Neural progenitor cell (in vitro differentiated cells): ENCODE data around the gene FOXK2. TPM values are rescaled to one million over a fixed set of nuclear protein-coding genes. Genes with fewer than 3 reads are reported as not detected.

ENCODE experiments used
- DNase-seq: peaks from one replicate; pipeline ENCODE4 v3.0.0-alpha.2; 2016; ENCODE audit warnings: low spot score
- H2AFZ ChIP-seq: fragments of 200-600 bp; sonication (generic); replicated peaks from 2 replicates; pipeline ENCODE4 v1.6.1; 2016; ENCODE audit warnings: antibody characterized with exemption
- H3F3A ChIP-seq: fragments of 200-600 bp; sonication (generic); 2 replicates; pipeline ENCODE4 v1.6.1; 2016; ENCODE audit warnings: antibody characterized with exemption, low read depth
- H3K27ac ChIP-seq: fragments of 200-600 bp; sonication (generic); 2 replicates; pipeline ENCODE4 v1.5.1; 2016; ENCODE audit warnings: mild to moderate bottlenecking
- H3K27me3 ChIP-seq: fragments of 200-600 bp; sonication (generic); 2 replicates; pipeline ENCODE4 v1.6.1; 2016; ENCODE audit warnings: mild to moderate bottlenecking, moderate library complexity
- H3K36me3 ChIP-seq: fragments of 200-600 bp; sonication (generic); 2 replicates; pipeline ENCODE4 v1.5.1; 2016
- H3K4me1 ChIP-seq: fragments of 200-600 bp; sonication (generic); 2 replicates; pipeline ENCODE4 v1.6.1; 2016; ENCODE audit warnings: mixed run types
- H3K4me2 ChIP-seq: fragments of 200-600 bp; sonication (generic); 2 replicates; pipeline ENCODE4 v1.6.1; 2016
- H3K4me3 ChIP-seq: fragments of 200-600 bp; sonication (generic); 2 replicates; pipeline ENCODE4 v1.5.1; 2016
- H3K79me2 ChIP-seq: fragments of 200-600 bp; sonication (generic); 2 replicates; pipeline ENCODE4 v1.6.1; 2016; ENCODE audit warnings: low read depth
- H3K9ac ChIP-seq: fragments of 200-600 bp; sonication (generic); 2 replicates; pipeline ENCODE4 v1.6.1; 2016
- H3K9me3 ChIP-seq: fragments of 200-600 bp; sonication (generic); 2 replicates; pipeline ENCODE4 v1.5.1; 2016; ENCODE audit warnings: low read depth
- H4K20me1 ChIP-seq: fragments of 200-600 bp; sonication (generic); 2 replicates; pipeline ENCODE4 v1.6.1; 2016; ENCODE audit warnings: low read depth
- H3K27ac Mint-ChIP-seq: 3 replicates; pipeline ENCODE4 v1.8.0; 2021; ENCODE audit warnings: mixed read lengths
- H3K27me3 Mint-ChIP-seq: 2 replicates; pipeline ENCODE4 v1.8.0; 2022; ENCODE audit warnings: low read depth, mild to moderate bottlenecking, inconsistent platforms, moderate library complexity, mixed read lengths; ENCODE audit not compliant: insufficient read depth
- H3K36me3 Mint-ChIP-seq: 3 replicates; pipeline ENCODE4 v1.8.0; 2021; ENCODE audit warnings: mixed read lengths
- H3K4me1 Mint-ChIP-seq: 3 replicates; pipeline ENCODE4 v1.8.0; 2021; ENCODE audit warnings: mixed read lengths
- H3K4me3 Mint-ChIP-seq: 3 replicates; pipeline ENCODE4 v1.8.0; 2021; ENCODE audit warnings: mild to moderate bottlenecking, moderate library complexity, mixed read lengths
- H3K9me3 Mint-ChIP-seq: 3 replicates; pipeline ENCODE4 v1.8.0; 2020; ENCODE audit warnings: mixed read lengths
- EZH2 ChIP-seq: fragments of 200-600 bp; sonication (generic); IDR thresholded peaks from 2 replicates; pipeline ENCODE4 v1.6.1; 2017; ENCODE audit warnings: antibody characterized with exemption, mild to moderate bottlenecking, moderate library complexity
- EZH2phosphoT487 ChIP-seq: fragments of 200-600 bp; sonication (generic); IDR thresholded peaks from 2 replicates; pipeline ENCODE4 v1.6.1; 2017; ENCODE audit warnings: antibody characterized with exemption
- total RNA-seq: library from RNA; depleted of rRNA; stranded (reverse); fragments of >200 nt; gene quantifications from 2 replicates; pipeline ENCODE4 v1.2.3, GENCODE V29; 2015; ENCODE audit warnings: low replicate concordance
- TF ChIP-seq, protein P1 (sequence below): fragments of 200-600 bp; sonication (generic); IDR thresholded peaks from 2 replicates; pipeline ENCODE4 v1.5.1; 2017; ENCODE audit warnings: antibody characterized with exemption, mild to moderate bottlenecking

Gene FOXK2
- total RNA-seq, 1 donor from 2014 or later = 28.1 TPM

DNA sequence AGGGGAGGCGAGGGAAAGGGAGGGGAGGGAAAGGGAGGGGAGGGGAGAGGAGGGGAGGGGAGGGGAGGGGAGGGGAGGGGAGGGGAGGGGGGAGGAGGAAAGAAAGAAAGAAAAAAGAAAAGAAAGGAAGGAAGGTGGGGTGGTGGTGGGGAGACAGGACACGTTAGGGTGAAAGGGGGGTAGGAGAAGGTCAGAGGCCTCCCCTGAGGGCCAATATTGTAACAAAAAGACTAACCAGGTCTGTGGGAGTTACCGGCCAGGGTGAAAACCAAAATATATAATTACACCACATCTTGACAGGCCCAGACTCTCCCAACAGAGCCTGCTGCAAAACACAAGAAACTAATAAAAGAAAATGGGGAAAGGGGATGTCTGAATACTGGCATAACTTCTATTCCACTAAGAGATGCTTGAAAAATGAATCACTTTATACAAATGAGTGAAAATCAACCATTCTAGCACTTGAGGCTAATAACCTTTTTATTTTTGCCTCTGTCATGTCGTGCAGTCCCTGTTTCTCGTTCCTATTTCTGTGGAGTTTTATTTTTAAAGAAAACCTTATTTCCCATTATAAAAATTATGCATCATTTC is 118.7 kb downstream of the FOXK2 start:
- TF ChIP-seq EZH2phosphoT487 = no peak
- TF ChIP-seq, protein P1, sequence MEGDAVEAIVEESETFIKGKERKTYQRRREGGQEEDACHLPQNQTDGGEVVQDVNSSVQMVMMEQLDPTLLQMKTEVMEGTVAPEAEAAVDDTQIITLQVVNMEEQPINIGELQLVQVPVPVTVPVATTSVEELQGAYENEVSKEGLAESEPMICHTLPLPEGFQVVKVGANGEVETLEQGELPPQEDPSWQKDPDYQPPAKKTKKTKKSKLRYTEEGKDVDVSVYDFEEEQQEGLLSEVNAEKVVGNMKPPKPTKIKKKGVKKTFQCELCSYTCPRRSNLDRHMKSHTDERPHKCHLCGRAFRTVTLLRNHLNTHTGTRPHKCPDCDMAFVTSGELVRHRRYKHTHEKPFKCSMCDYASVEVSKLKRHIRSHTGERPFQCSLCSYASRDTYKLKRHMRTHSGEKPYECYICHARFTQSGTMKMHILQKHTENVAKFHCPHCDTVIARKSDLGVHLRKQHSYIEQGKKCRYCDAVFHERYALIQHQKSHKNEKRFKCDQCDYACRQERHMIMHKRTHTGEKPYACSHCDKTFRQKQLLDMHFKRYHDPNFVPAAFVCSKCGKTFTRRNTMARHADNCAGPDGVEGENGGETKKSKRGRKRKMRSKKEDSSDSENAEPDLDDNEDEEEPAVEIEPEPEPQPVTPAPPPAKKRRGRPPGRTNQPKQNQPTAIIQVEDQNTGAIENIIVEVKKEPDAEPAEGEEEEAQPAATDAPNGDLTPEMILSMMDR = no peak
- TF ChIP-seq EZH2 = no peak
- Histone ChIP-seq H4K20me1 (peaks cover 86% of the 10 kb centered on the region), H3K27ac (no peak overlapping the region), H3K4me1 (no peaks in the 10 kb centered on the region), H3K4me2 (no peak overlapping the region), H3K4me3 (no peak overlapping the region), H3F3A (no peaks in the 10 kb centered on the region), H3K9me3 (no peaks in the 10 kb centered on the region), H2AFZ (no peak overlapping the region), H3K27me3 (no peaks in the 10 kb centered on the region), H3K9ac (no peak overlapping the region), H3K79me2 (peaks cover 98% of the 10 kb centered on the region), H3K36me3 (no peaks in the 10 kb centered on the region)
- Mint-ChIP-seq H3K27me3 (peaks cover 3% of the 10 kb centered on the region), H3K9me3 (peaks cover 2% of the 10 kb centered on the region), H3K27ac (no peak overlapping the region), H3K4me1 (peaks cover 5% of the 10 kb centered on the region), H3K4me3 (no peak overlapping the region), H3K36me3 (peaks cover 18% of the 10 kb centered on the region)
- DNase-seq = no peak

- TF ChIP-seq, protein P1 = no peak
- no peak for TF ChIP-seq EZH2phosphoT487
- TF ChIP-seq EZH2 = no peak
- Mint-ChIP-seq H3K9me3 (peaks cover 2% of the 10 kb centered on the region), H3K27me3 (peaks cover 2% of the 10 kb centered on the region), H3K27ac (no peak overlapping the region), H3K4me3 (no peak overlapping the region), H3K36me3 (peaks cover 19% of the 10 kb centered on the region), H3K4me1 (peaks cover 5% of the 10 kb centered on the region)
- Histone ChIP-seq H3K4me1 (no peaks in the 10 kb centered on the region), H3K79me2 (peaks cover 98% of the 10 kb centered on the region), H3K36me3 (no peaks in the 10 kb centered on the region), H3F3A (no peaks in the 10 kb centered on the region), H3K9me3 (no peaks in the 10 kb centered on the region), H3K4me2 (no peak overlapping the region), H3K27me3 (no peaks in the 10 kb centered on the region), H2AFZ (no peak overlapping the region), H3K9ac (no peak overlapping the region), H4K20me1 (peaks cover 88% of the 10 kb centered on the region), H3K27ac (no peak overlapping the region), H3K4me3 (no peak overlapping the region)
- DNase-seq = no peak
Measured at GRCh38 chr17:82639628-82640027, 120.1 kb downstream of the FOXK2 start.

- DNase-seq = no peak
- no peaks in the 10 kb centered on the region for H3K9me3 ChIP-seq
- peaks cover 2% of the 10 kb centered on the region for H3K9me3 Mint-ChIP-seq
- H3K27ac Mint-ChIP-seq = no peak overlapping the region
- H3K4me1 ChIP-seq = no peaks in the 10 kb centered on the region
- H3K4me1 Mint-ChIP-seq = peaks cover 5% of the 10 kb centered on the region
- H3K36me3 Mint-ChIP-seq = peaks cover 18% of the 10 kb centered on the region
- no peak overlapping the region for H2AFZ ChIP-seq
- H3K27ac ChIP-seq = no peak overlapping the region
- H3K9ac ChIP-seq = no peak overlapping the region
- H3K79me2 ChIP-seq = peaks cover 98% of the 10 kb centered on the region
- no peaks in the 10 kb centered on the region for H3K36me3 ChIP-seq
- H3K27me3 Mint-ChIP-seq = peaks cover 2% of the 10 kb centered on the region
- no peaks in the 10 kb centered on the region for H3K27me3 ChIP-seq
- H3F3A ChIP-seq = no peaks in the 10 kb centered on the region
- no peak for TF ChIP-seq EZH2phosphoT487
- TF ChIP-seq, protein P1 = no peak
- no peak for TF ChIP-seq EZH2
- H3K4me2 ChIP-seq = no peak overlapping the region
- no peak overlapping the region for H3K4me3 Mint-ChIP-seq
- peaks cover 88% of the 10 kb centered on the region for H4K20me1 ChIP-seq
- H3K4me3 ChIP-seq = no peak overlapping the region
Measured at GRCh38 chr17:82640036-82640435, 120.5 kb downstream of the FOXK2 start.
